GM12801 (cell line): ENCODE data around the gene BEAN1.

Source experiments
- CTCF ChIP-seq: IDR thresholded peaks from one replicate; pipeline ENCODE4 v1.5.1; 2011; ENCODE audit warnings: control low read depth; ENCODE audit not compliant: insufficient read length; ENCODE audit errors: extremely low read depth

Gene BEAN1

DNA sequence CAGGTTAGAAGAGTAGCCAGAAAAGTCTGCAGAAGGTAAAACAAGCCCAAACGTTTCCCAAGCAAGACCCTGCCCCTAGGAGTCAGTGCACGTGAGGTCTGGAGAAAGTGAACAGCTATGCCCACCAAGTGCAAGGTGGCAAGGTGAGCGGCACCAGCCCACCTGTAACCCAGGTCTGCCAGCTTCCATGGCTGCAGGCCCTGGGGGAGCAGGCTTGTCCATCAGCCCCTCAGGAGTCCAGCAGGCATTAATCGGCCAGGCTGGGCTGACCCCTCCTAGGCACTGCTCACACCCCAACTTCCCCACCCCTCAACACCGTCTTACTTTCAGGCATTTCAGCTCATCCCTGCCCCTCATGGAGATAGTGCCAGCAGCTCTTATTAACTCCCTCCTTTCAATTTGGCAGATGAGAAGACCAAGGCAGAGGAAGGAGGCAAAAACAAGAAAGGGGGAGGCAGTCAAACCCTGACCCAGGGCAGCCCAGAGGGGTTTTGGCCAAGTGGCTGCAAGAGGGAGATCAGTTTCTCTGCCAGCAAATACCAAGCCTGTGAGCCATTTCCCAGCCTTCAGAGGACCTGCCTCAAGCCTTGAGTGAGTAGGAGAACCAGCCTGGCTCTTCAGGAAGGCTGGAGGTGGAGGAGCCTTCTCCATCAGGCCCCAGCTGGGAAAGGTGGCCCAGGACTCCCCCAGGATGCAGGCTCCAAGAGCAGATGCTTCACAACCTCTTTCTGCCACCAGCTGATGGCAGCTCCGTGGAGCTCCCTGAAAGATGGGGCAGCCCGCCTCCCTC lies 14.7 kb downstream of the BEAN1 start:
- TF ChIP-seq CTCF: no peak

GRCh38 chr16:66442502-66443268 lies 15.6 kb downstream of the BEAN1 start:
- no peak for TF ChIP-seq CTCF

- no peak for TF ChIP-seq CTCF
These were observed 16.2 kb downstream of the BEAN1 start for GRCh38 chr16:66443269-66443652.

DNA sequence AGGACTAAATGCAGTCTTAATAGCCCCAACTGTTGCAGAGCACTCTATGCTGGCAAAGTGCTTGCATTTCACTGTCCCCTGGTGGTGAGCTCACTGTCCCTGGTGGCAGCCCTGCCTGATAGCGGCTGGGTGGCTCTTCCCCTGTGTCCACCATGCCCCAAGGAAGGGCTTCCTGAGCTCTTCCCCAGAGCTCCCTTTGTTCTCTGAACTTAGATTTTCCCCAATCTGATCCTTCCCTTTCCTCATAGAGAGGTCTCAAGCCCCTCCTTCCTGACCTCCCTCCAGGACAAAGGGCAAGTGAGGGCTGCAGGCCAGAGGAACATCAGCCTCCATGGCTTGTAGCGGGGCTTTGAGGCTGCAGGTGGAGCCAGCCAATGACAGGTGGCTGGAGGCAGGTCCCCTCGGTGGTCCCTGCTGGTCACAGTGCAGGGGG lies 17.0 kb downstream of the BEAN1 start:
- TF ChIP-seq CTCF: no peak

GRCh38 chr16:66446737-66447136 lies 19.6 kb downstream of the BEAN1 start:
- no peak for TF ChIP-seq CTCF

GRCh38 chr16:66447491-66447890 lies 20.4 kb downstream of the BEAN1 start:
- no peak for TF ChIP-seq CTCF

DNA sequence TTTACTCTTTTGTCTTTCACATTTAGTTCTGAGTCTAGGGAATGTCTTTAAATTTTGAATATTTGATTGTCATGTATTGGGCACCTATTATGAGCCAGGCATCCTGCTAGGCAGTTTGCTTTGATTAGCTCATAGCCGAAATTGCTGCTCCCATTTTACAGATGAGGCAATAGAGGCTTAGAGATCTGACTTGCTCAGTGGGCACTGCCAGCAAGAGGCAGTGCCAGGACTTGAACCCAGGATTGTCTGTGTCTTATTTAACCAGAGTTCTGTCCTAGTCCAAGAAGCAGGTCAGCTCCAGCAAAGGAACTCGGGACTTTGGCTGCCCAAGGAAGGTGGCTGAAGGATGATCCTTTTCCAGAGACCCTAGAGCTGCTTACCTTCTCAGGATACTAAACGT lies 24.5 kb downstream of the BEAN1 start:
- no peak for TF ChIP-seq CTCF
